IMR-90 (cell line): ENCODE data around the gene SMTN. TPM values are rescaled to one million over a fixed set of nuclear protein-coding genes. Genes with fewer than 3 reads are reported as not detected.

ENCODE experiments used
- ATAC-seq: fragments of 200-7000 bp; cut with Tn5 transposase; 2 replicates; pipeline ENCODE4 v1.9.1; 2020; ENCODE audit warnings: low read depth, mild to moderate bottlenecking, moderate library complexity
- BruUV-seq: library from RNA; stranded (reverse); fragments of 400-500 nt; replicated peaks from 2 replicates; lab custom pipeline; 2021; lab: Mats Ljungman, UMichigan
- CTCF ChIA-PET: fragments of 300-600 bp; formaldehyde crosslinking; extraction: SDS; loops from one replicate; lab custom pipeline; 2021; ENCODE audit warnings: antibody characterized with exemption; lab: Yijun Ruan, JAX
- POLR2A ChIA-PET: fragments of 300-600 bp; sonication (Branson Sonifier 250); formaldehyde crosslinking; loops from one replicate; lab custom pipeline; 2022; ENCODE audit warnings: antibody characterized with exemption; ENCODE audit not compliant: unreplicated experiment; lab: Charles Lee
- DNase-seq: peaks from one replicate; pipeline ENCODE4 v3.0.0; 2013
- H2AFZ ChIP-seq: replicated peaks from 2 replicates; pipeline ENCODE3; 2013; ENCODE audit warnings: low read length, mild to moderate bottlenecking; ENCODE audit not compliant: poor library complexity
- H2AK5ac ChIP-seq: 2 replicates; pipeline ENCODE4 v1.6.1; 2013; ENCODE audit warnings: low read depth, low read length, inconsistent platforms
- H2AK9ac ChIP-seq: replicated peaks from 2 replicates; pipeline ENCODE3; 2013; ENCODE audit warnings: mild to moderate bottlenecking, low read depth, low read length, moderate library complexity; ENCODE audit not compliant: poor library complexity
- H2BK120ac ChIP-seq: 2 replicates; pipeline ENCODE4 v1.6.1; 2013; ENCODE audit warnings: low read depth, low read length, inconsistent platforms
- H2BK15ac ChIP-seq: 3 replicates; pipeline ENCODE4 v1.6.1; 2013; ENCODE audit warnings: low read depth, low read length, inconsistent platforms
- H2BK20ac ChIP-seq: 2 replicates; pipeline ENCODE4 v1.6.1; 2013; ENCODE audit warnings: low read depth, mild to moderate bottlenecking, inconsistent platforms, low read length, moderate library complexity
- H2BK5ac ChIP-seq: 2 replicates; pipeline ENCODE4 v1.6.1; 2013; ENCODE audit warnings: mild to moderate bottlenecking, low read depth, low read length, inconsistent platforms; ENCODE audit not compliant: poor library complexity, severe bottlenecking
- H3K14ac ChIP-seq: replicated peaks from 2 replicates; pipeline ENCODE4 v1.6.1; 2013; ENCODE audit warnings: low read depth, low read length, inconsistent platforms
- H3K18ac ChIP-seq: 2 replicates; pipeline ENCODE4 v1.6.1; 2013; ENCODE audit warnings: low read depth, low read length, control low read depth
- H3K23ac ChIP-seq: 2 replicates; pipeline ENCODE4 v1.6.1; 2013; ENCODE audit warnings: low read depth, low read length, inconsistent platforms
- H3K27ac ChIP-seq: 2 replicates; pipeline ENCODE4 v1.5.1; 2013; ENCODE audit warnings: mild to moderate bottlenecking, control low read depth, low read length; ENCODE audit not compliant: insufficient read depth
- H3K27me3 ChIP-seq: 2 replicates; pipeline ENCODE4 v1.6.1; 2013; ENCODE audit warnings: low read length; ENCODE audit not compliant: control insufficient read depth, insufficient read depth
- H3K36me3 ChIP-seq: 2 replicates; pipeline ENCODE4 v1.6.1; 2013; ENCODE audit warnings: low read length, mixed read lengths; ENCODE audit not compliant: control insufficient read depth, insufficient read depth
- H3K4ac ChIP-seq: 2 replicates; pipeline ENCODE4 v1.6.1; 2013; ENCODE audit warnings: low read depth, low read length, inconsistent platforms
- H3K4me1 ChIP-seq: 2 replicates; pipeline ENCODE4 v1.6.1; 2013; ENCODE audit warnings: low read length, mixed read lengths; ENCODE audit not compliant: control insufficient read depth, insufficient read depth
- H3K4me2 ChIP-seq: 2 replicates; pipeline ENCODE4 v1.6.1; 2013; ENCODE audit warnings: low read depth, mild to moderate bottlenecking, control low read depth, low read length, moderate library complexity
- H3K4me3 ChIP-seq: 2 replicates; pipeline ENCODE4 v1.5.1; 2013; ENCODE audit warnings: low read depth, mild to moderate bottlenecking, control low read depth, low read length, moderate library complexity; ENCODE audit not compliant: insufficient read depth
- H3K56ac ChIP-seq: 2 replicates; pipeline ENCODE4 v1.6.1; 2013; ENCODE audit warnings: low read length, inconsistent platforms; ENCODE audit not compliant: insufficient read depth; ENCODE audit errors: extremely low read depth
- H3K79me1 ChIP-seq, 2 experiments: 2 replicates each; pipeline ENCODE4 v1.6.1; 2013; ENCODE audit warnings: low read length in 2 of 2, inconsistent platforms in 1 of 2, low read depth in 1 of 2
- H3K9ac ChIP-seq: 2 replicates; pipeline ENCODE4 v1.6.1; 2013; ENCODE audit warnings: low read depth, low read length, control low read depth
- H3K9me1 ChIP-seq: 2 replicates; pipeline ENCODE4 v1.6.1; 2013; ENCODE audit warnings: low read length, inconsistent platforms; ENCODE audit not compliant: insufficient read depth
- H3K9me3 ChIP-seq: 2 replicates; pipeline ENCODE4 v1.6.1; 2013; ENCODE audit warnings: low read length; ENCODE audit not compliant: control insufficient read depth, insufficient read depth
- H4K20me1 ChIP-seq: 2 replicates; pipeline ENCODE4 v1.6.1; 2013; ENCODE audit warnings: low read length, inconsistent platforms; ENCODE audit not compliant: insufficient read depth
- H4K5ac ChIP-seq: 2 replicates; pipeline ENCODE4 v1.6.1; 2013; ENCODE audit warnings: mild to moderate bottlenecking, low read depth, low read length, control low read depth
- H4K8ac ChIP-seq, 2 experiments: 2 replicates each; pipeline ENCODE4 v1.6.1; 2013; ENCODE audit warnings: low read depth in 2 of 2, low read length in 2 of 2, control low read depth in 1 of 2, inconsistent platforms in 1 of 2
- H4K91ac ChIP-seq: 2 replicates; pipeline ENCODE4 v1.6.1; 2013; ENCODE audit warnings: low read depth, low read length, inconsistent platforms; ENCODE audit not compliant: insufficient read depth
- CEBPB ChIP-seq: IDR thresholded peaks from 2 replicates; pipeline ENCODE4 v1.6.1; 2012; ENCODE audit warnings: low read depth, low read length, improper control_type of control experiment
- CHD1 ChIP-seq: IDR thresholded peaks from 2 replicates; pipeline ENCODE4 v1.6.1; 2012; ENCODE audit warnings: low read depth, low read length, improper control_type of control experiment
- ELK1 ChIP-seq: fragments of 150-350 bp; IDR thresholded peaks from 2 replicates; pipeline ENCODE4 v1.6.1; 2016; ENCODE audit warnings: low read depth, mild to moderate bottlenecking, low read length, moderate library complexity, borderline replicate concordance
- FOS ChIP-seq: fragments of 150-350 bp; IDR thresholded peaks from 2 replicates; pipeline ENCODE4 v1.6.1; 2016; ENCODE audit warnings: low read depth, low read length
- MAFK ChIP-seq: IDR thresholded peaks from 2 replicates; pipeline ENCODE4 v1.6.1; 2012; ENCODE audit warnings: low read depth, low read length, improper control_type of control experiment
- MAZ ChIP-seq: IDR thresholded peaks from 2 replicates; pipeline ENCODE4 v1.6.1; 2012; ENCODE audit warnings: low read depth, mild to moderate bottlenecking, low read length, improper control_type of control experiment, moderate library complexity, borderline replicate concordance
- MXI1 ChIP-seq: IDR thresholded peaks from 2 replicates; pipeline ENCODE4 v1.6.1; 2012; ENCODE audit warnings: low read depth, mild to moderate bottlenecking, low read length, moderate library complexity, borderline replicate concordance
- NFE2L2 ChIP-seq: fragments of 150-350 bp; IDR thresholded peaks from 2 replicates; pipeline ENCODE4 v1.6.1; 2016; ENCODE audit warnings: low read depth, mild to moderate bottlenecking, low read length
- RFX5 ChIP-seq: IDR thresholded peaks from 2 replicates; pipeline ENCODE4 v1.8.0; 2012; ENCODE audit warnings: low read depth, mild to moderate bottlenecking, low read length, moderate library complexity
- USF2 ChIP-seq: fragments of 150-350 bp; IDR thresholded peaks from 2 replicates; pipeline ENCODE4 v1.6.1; 2017; ENCODE audit warnings: mild to moderate bottlenecking, antibody characterized with exemption, low read length, low read depth
- WGBS, 2 experiments: methylation state at CpG; one replicate each; pipeline versions ENCODE4 v1.1.5 to v1.1.7; 2013; ENCODE audit warnings: missing lambda C conversion rate in 2 of 2; ENCODE audit not compliant: insufficient read length in 1 of 2; ENCODE audit errors: extremely low coverage in 2 of 2; 5-methylcytosine and 5-hydroxymethylcytosine counted together
- dilution Hi-C: fragments of 300-500 bp; cut with HindIII; formaldehyde crosslinking; loops from one replicate; pipeline ENCODE4 v1.14.3; 2018; ENCODE audit warnings: low sequenced_read_pairs; ENCODE audit not compliant: unreplicated experiment
- in situ Hi-C: fragments of 300-500 bp; cut with MboI; formaldehyde crosslinking; loops from 3 replicates; pipeline ENCODE4 v1.14.3; 2019; ENCODE audit warnings: low sequenced_read_pairs, inconsistent platforms, mixed read lengths
- intact Hi-C: fragments of 100-400 bp; cut with micrococcal nuclease; formaldehyde crosslinking; loops from 2 replicates; pipeline ENCODE4 v1.10.0; 2022
- polyA plus RNA-seq, 3 experiments: library from polyadenylated mRNA; depleted of rRNA; stranded (reverse); fragments of >200 nt; gene quantifications; 2 replicates each; pipeline ENCODE4 v1.2.3, GENCODE V29; 2012; ENCODE audit warnings: low replicate concordance in 1 of 3
- total RNA-seq: library from RNA; depleted of rRNA; stranded (reverse); fragments of >200 nt; gene quantifications from 2 replicates; pipeline ENCODE4 v1.2.3, GENCODE V29; 2012

SMTN gene
- total and polyA plus RNA-seq, 2 of the 4 experiments (the other 2 are of a cell fraction): 53.6 to 63.7 TPM

GRCh38 chr22:31118046-31118820 lies 37.1 kb downstream of the SMTN start:
- peaks cover 5% of the 10 kb centered on the region for H3K4me1 ChIP-seq
- no peak overlapping the region for H3K23ac ChIP-seq
- H3K18ac ChIP-seq: no peak overlapping the region
- no peaks in the 10 kb centered on the region for H3K9me3 ChIP-seq
- no peak overlapping the region for H3K9ac ChIP-seq
- no peak overlapping the region for H3K56ac ChIP-seq
- no peak overlapping the region for H4K5ac ChIP-seq
- no peak overlapping the region for H4K91ac ChIP-seq
- no peaks in the 10 kb centered on the region for H3K36me3 ChIP-seq
- in situ Hi-C loops (loop anchor here (10.0 kb wide), 1 partner anchor 117 kb away; no protein-coding TSS in a partner anchor), intact Hi-C loops (no loop called here), dilution Hi-C loops (no loop called here)
- H2BK15ac ChIP-seq: no peak overlapping the region
- H3K79me1 ChIP-seq: no peaks in the 10 kb centered on the region
- no peak overlapping the region for H3K4me2 ChIP-seq
- no peak overlapping the region for H2BK20ac ChIP-seq
- ChIA-PET CTCF (interaction anchor here (0.8 to 1.6 kb wide), 2 partner anchors 11 kb away, joined by 3 to 4 read pairs; partner anchors contain the start of gene SELENOM), POLR2A (no interaction called here)
- DNase-seq (no peak), ATAC-seq (no peak)
- no peak overlapping the region for H2AK5ac ChIP-seq
- H2BK120ac ChIP-seq: no peak overlapping the region
- TF ChIP-seq MXI1: no peak
- TF ChIP-seq RFX5: no peak
- TF ChIP-seq CEBPB: no peak
- TF ChIP-seq ELK1: no peak
- TF ChIP-seq CHD1: no peak
- TF ChIP-seq NFE2L2: no peak
- TF ChIP-seq FOS: no peak
- no peak for TF ChIP-seq MAZ
- no peak for TF ChIP-seq MAFK
- no peak for TF ChIP-seq USF2
- no peak overlapping the region for H2AK9ac ChIP-seq
- H3K27me3 ChIP-seq: no peaks in the 10 kb centered on the region
- no peak overlapping the region for H2AFZ ChIP-seq
- no peak overlapping the region for H3K27ac ChIP-seq
- 90% methylated on average over 1 of the region's 3 CpGs; no CpG with 5 or more reads in 1 of the 2 experiments for WGBS, 2 experiments
- no peaks in the 10 kb centered on the region for H4K20me1 ChIP-seq
- no peak overlapping the region for H3K14ac ChIP-seq
- H2BK5ac ChIP-seq: no peak overlapping the region
- H3K4me3 ChIP-seq: no peak overlapping the region
- H3K4ac ChIP-seq: no peak overlapping the region
- no peak overlapping the region for H4K8ac ChIP-seq
- no peaks in the 10 kb centered on the region; the same call in 1 of the 2 replicates for H3K9me1 ChIP-seq
- no TSS peak for BruUV-seq
